HEK293T (cell line): Measurements from ENCODE around the gene PPDPF.
"Not testable (repeated sequence)": the region's sequence is repeated elsewhere in the genome, so short reads cannot be mapped to it uniquely, and the experiment has no call there.

Experiments
- CTCF ChIA-PET: fragments of 350-600 bp; formaldehyde crosslinking; extraction: SDS; loops from one replicate; lab custom pipeline; 2021; ENCODE audit warnings: antibody characterized with exemption, inconsistent platforms; lab: Yijun Ruan, JAX
- POLR2A ChIA-PET: fragments of 350-600 bp; formaldehyde crosslinking; extraction: SDS; loops from one replicate; lab custom pipeline; 2020; ENCODE audit warnings: antibody characterized with exemption, inconsistent platforms; lab: Yijun Ruan, JAX
- DNase-seq: peaks from one replicate; pipeline ENCODE4 v3.0.0; 2012; ENCODE audit warnings: mixed read lengths; ENCODE audit errors: extremely low spot score
- ARNT ChIP-seq: fragments of 450-650 bp; IDR thresholded peaks from 2 replicates; pipeline ENCODE4 v1.6.1; 2017; ENCODE audit warnings: mild to moderate bottlenecking
- BHLHE40 ChIP-seq: fragments of 450-650 bp; IDR thresholded peaks from 2 replicates; pipeline ENCODE4 v1.6.1; 2016; ENCODE audit warnings: mild to moderate bottlenecking, moderate library complexity, borderline replicate concordance
- CTBP1 ChIP-seq: fragments of 450-650 bp; IDR thresholded peaks from 2 replicates; pipeline ENCODE4 v1.6.1; 2016; ENCODE audit warnings: borderline replicate concordance
- ELF4 ChIP-seq: fragments of 450-650 bp; IDR thresholded peaks from 2 replicates; pipeline ENCODE4 v1.6.1; 2017; ENCODE audit warnings: antibody characterized with exemption
- FOXA1 ChIP-seq: fragments of 450-650 bp; IDR thresholded peaks from 2 replicates; pipeline ENCODE4 v1.6.1; 2016; ENCODE audit warnings: mild to moderate bottlenecking
- FOXK2 ChIP-seq: fragments of 450-650 bp; IDR thresholded peaks from 2 replicates; pipeline ENCODE4 v1.6.1; 2016; ENCODE audit warnings: mild to moderate bottlenecking
- FOXM1 ChIP-seq: fragments of 450-650 bp; IDR thresholded peaks from 2 replicates; pipeline ENCODE4 v1.6.1; 2017; ENCODE audit warnings: mild to moderate bottlenecking, borderline replicate concordance
- HDGF ChIP-seq: fragments of 450-650 bp; IDR thresholded peaks from 2 replicates; pipeline ENCODE4 v1.6.1; 2017; ENCODE audit warnings: antibody characterized with exemption, borderline replicate concordance
- L3MBTL2 ChIP-seq: fragments of 450-650 bp; conservative IDR thresholded peaks from 2 replicates; pipeline ENCODE4 v1.6.1; 2016; ENCODE audit warnings: mild to moderate bottlenecking
- LEF1 ChIP-seq: fragments of 450-650 bp; IDR thresholded peaks from 2 replicates; pipeline ENCODE4 v1.6.1; 2017; ENCODE audit warnings: mild to moderate bottlenecking, borderline replicate concordance
- NFRKB ChIP-seq: fragments of 450-650 bp; IDR thresholded peaks from 2 replicates; pipeline ENCODE4 v1.6.1; 2016; ENCODE audit warnings: mild to moderate bottlenecking, moderate library complexity
- PKNOX1 ChIP-seq: fragments of 450-650 bp; IDR thresholded peaks from 2 replicates; pipeline ENCODE4 v1.6.1; 2016
- SP1 ChIP-seq: fragments of 450-650 bp; IDR thresholded peaks from 2 replicates; pipeline ENCODE4 v1.6.1; 2017
- SUZ12 ChIP-seq: fragments of 450-650 bp; IDR thresholded peaks from 2 replicates; pipeline ENCODE4 v1.6.1; 2016; ENCODE audit warnings: mild to moderate bottlenecking
- TARDBP ChIP-seq: fragments of 450-650 bp; IDR thresholded peaks from 2 replicates; pipeline ENCODE4 v1.6.1; 2016
- ZNF384 ChIP-seq: fragments of 450-650 bp; IDR thresholded peaks from 2 replicates; pipeline ENCODE4 v1.6.1; 2016

The PPDPF gene

DNA sequence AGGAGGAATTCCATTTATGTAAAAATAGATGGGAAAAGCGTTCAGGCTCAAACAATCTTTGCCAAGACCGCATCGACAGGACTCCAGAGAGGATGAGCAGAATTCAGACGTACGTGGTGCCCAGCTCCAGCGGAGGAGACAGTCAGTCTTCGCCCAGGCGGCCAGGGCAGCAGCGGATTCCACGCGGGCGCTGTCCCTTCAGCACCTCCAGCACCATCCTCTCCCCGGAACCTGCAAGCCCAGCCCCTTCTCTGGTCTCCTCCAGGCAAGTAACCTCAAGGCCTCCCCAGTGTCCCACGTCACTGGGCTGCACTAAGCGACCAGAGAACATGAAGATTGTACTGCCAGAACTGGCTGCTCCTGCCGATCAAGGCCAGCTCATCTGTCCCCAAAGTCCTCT lies 45.4 kb upstream of the PPDPF start:
- no peak for DNase-seq
- POLR2A ChIA-PET, result no interaction called here
- no peak for TF ChIP-seq LEF1
- TF ChIP-seq BHLHE40, result no peak
- TF ChIP-seq ELF4, result no peak
- TF ChIP-seq NFRKB, result no peak
- TF ChIP-seq CTBP1, result no peak
- no peak for TF ChIP-seq ZNF384
- no peak for TF ChIP-seq ARNT
- no peak for TF ChIP-seq PKNOX1
- no peak for TF ChIP-seq FOXK2
- TF ChIP-seq L3MBTL2, result no peak
- no peak for TF ChIP-seq TARDBP
- TF ChIP-seq SUZ12, result no peak
- TF ChIP-seq HDGF, result no peak
- TF ChIP-seq FOXA1, result no peak
- CTCF ChIA-PET, result no interaction called here

- ChIA-PET POLR2A (no interaction called here), CTCF (interaction anchor here (0.7 to 1.1 kb wide), 3 partner anchors 19 to 349 kb away, joined by 3 to 6 read pairs (median 3); no protein-coding TSS in a partner anchor)
- TF ChIP-seq NFRKB (no peak), PKNOX1 (no peak), FOXA1 (no peak), ELF4 (no peak)
- DNase-seq, result no peak
Measured at GRCh38 chr20:63477061-63477616, 43.4 kb upstream of the PPDPF start.

GRCh38 chr20:63477944-63478343 lies 42.6 kb upstream of the PPDPF start:
- POLR2A ChIA-PET, result no interaction called here
- CTCF ChIA-PET, result interaction anchor here (0.7 to 1.1 kb wide), 3 partner anchors 18 to 348 kb away, joined by 3 to 6 read pairs (median 3); no protein-coding TSS in a partner anchor
- TF ChIP-seq CTBP1, result no peak
- no peak for TF ChIP-seq ZNF384
- TF ChIP-seq L3MBTL2, result no peak
- TF ChIP-seq ARNT, result no peak
- no peak for TF ChIP-seq LEF1
- no peak for TF ChIP-seq FOXM1
- TF ChIP-seq SUZ12, result no peak
- TF ChIP-seq BHLHE40, result no peak
- no peak for TF ChIP-seq FOXA1
- no peak for TF ChIP-seq PKNOX1
- no peak for DNase-seq

- TF ChIP-seq FOXK2, result no peak
- no peak for TF ChIP-seq NFRKB
- no peak for TF ChIP-seq CTBP1
- no peak for TF ChIP-seq HDGF
- TF ChIP-seq FOXM1, result no peak
- no peak for TF ChIP-seq BHLHE40
- TF ChIP-seq PKNOX1, result no peak
- no peak for TF ChIP-seq LEF1
- no peak for TF ChIP-seq ARNT
- no peak for TF ChIP-seq FOXA1
- TF ChIP-seq ZNF384, result no peak
- TF ChIP-seq ELF4, result no peak
- TF ChIP-seq SP1, result no peak
- no peak for TF ChIP-seq SUZ12
- TF ChIP-seq TARDBP, result no peak
- no peak for TF ChIP-seq L3MBTL2
- POLR2A ChIA-PET, result no interaction called here
- no peak for DNase-seq
- CTCF ChIA-PET, result interaction anchor here (1.0 to 1.1 kb wide), 2 partner anchors 18 to 37 kb away, joined by 3 to 6 read pairs; no protein-coding TSS in a partner anchor
Measured at GRCh38 chr20:63478346-63479302, 41.9 kb upstream of the PPDPF start.

DNA sequence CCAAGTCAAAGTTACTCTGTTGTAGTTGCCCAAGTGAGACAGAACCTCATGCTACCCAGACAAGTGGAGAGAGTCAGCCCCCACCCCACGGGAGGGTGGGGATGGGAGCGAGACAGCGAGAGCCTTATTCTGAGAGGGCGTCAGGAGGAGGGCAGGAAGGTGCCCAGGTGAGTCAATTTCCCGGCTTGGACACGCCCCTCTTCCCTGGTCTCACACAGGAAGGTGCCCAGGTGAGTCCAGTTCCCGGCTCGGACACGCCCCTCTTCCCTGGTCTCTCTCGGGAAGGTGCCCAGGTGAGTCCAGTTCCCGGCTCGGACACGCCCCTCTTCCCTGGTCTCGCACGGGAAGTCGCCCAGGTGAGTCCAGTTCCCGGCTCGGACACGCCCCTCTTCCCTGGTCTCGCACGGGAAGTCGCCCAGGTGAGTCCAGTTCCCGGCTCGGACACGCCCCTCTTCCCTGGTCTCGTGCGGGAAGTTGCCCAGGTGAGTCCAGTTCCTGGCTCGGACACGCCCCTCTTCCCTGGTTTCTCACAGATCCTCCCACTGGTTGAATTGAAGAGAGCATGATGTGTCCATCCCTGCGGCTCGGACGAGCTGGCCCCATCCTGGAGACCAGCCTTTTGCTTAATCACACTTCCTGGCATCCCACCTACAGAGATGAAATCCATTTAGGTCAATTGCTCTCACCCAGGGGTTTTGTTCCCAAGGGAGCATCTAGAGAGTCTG lies 40.7 kb upstream of the PPDPF start:
- POLR2A ChIA-PET, DNase-seq, CTCF ChIA-PET: not testable (repeated sequence)

GRCh38 chr20:63481503-63481902 lies 39.1 kb upstream of the PPDPF start:
- ChIA-PET CTCF (interaction anchor here (1.1 kb wide), 1 partner anchor 15 kb away, joined by 4 read pairs; no protein-coding TSS in a partner anchor), POLR2A (no interaction called here)
- DNase-seq, result no peak
- TF ChIP-seq ARNT, result no peak
- no peak for TF ChIP-seq FOXM1
- TF ChIP-seq BHLHE40, result no peak
- no peak for TF ChIP-seq FOXK2
- no peak for TF ChIP-seq LEF1
- no peak for TF ChIP-seq ELF4
- no peak for TF ChIP-seq ZNF384
- TF ChIP-seq NFRKB, result no peak
- TF ChIP-seq CTBP1, result no peak
- TF ChIP-seq L3MBTL2, result no peak
- no peak for TF ChIP-seq HDGF
- no peak for TF ChIP-seq SUZ12
- TF ChIP-seq TARDBP, result no peak
- no peak for TF ChIP-seq PKNOX1
- no peak for TF ChIP-seq FOXA1
- TF ChIP-seq SP1, result no peak
